Measurements from ENCODE around the gene TBRG1. TPM values are rescaled to one million over a fixed set of nuclear protein-coding genes. Genes with fewer than 3 reads are reported as not detected.
A peak's percentile ranks its signal among the peaks of the same experiment; 100 is the strongest.

The TBRG1 gene
- total and polyA plus RNA-seq, 7 experiments from 2014 or later = 32.4 to 78.6 (median 57.3) TPM

DNA sequence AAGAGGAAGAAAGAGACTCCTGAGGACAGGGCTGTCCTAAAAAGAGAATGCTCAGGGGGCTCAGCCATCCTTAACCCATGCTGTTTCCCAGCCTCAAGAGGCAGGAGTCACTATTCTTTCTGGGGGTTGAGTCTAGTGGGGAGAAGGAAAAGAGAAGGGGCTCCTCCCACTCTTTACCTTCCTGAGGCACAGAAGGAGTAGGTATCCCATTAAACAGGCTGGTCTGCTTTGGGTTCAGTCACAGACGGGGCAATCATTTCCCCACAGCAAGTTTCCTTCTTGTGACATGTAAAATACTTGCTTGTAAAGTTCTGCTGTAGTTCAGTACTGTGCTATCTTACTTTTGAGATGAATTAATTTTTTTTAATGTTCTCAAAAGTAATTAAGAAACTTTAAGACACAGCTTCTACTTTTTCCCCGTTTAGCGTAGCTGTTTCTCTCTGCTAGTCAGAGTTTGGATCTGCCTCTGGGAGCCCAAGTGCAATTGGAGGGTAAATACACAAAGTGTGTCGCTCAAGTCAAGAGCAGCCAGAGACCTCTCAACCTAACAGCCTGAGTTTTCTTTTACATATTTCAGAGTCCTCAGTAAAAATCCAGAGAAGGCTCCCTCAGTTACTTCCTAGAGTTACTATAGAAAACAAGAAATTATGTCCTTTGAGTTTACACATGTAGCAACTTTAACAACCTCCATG lies 37.8 kb upstream of the TBRG1 start:
- H3K27me3 Mint-ChIP-seq = peaks cover 14 to 35% (median 24%) of the 10 kb centered on the region in 5 donors
- no peak overlapping the region for H3K27ac Mint-ChIP-seq
- ChIA-PET POLR2A (no interaction called here), CTCF (interaction anchor here (1.1 to 1.5 kb wide), 3 partner anchors 8 to 169 kb away, joined by 3 read pairs; no protein-coding TSS in a partner anchor)
- no peaks in the 10 kb centered on the region for H3K4me1 ChIP-seq (ENCODE audit: control insufficient read depth in 2 of 2, insufficient read depth in 2 of 2, low read length in 2 of 2)
- H3K4me1 Mint-ChIP-seq = peaks cover 0 to 2% (median 0%) of the 10 kb centered on the region in 7 donors
- H3K27ac ChIP-seq (ENCODE audit: low read depth, low read length) = no peak overlapping the region
- no peaks in the 10 kb centered on the region for H3K9me3 Mint-ChIP-seq
- no peaks in the 10 kb centered on the region for H3K36me3 ChIP-seq (ENCODE audit: control insufficient read depth in 2 of 3, insufficient read depth in 3 of 3, low read length in 3 of 3)
- H3K9me3 ChIP-seq (ENCODE audit: control insufficient read depth in 2 of 3, low read length in 3 of 3) = no peaks in the 10 kb centered on the region
- H3K4me3 ChIP-seq (ENCODE audit: low read length) = no peak overlapping the region
- intact Hi-C loops (cut with micrococcal nuclease) = loop anchor here in 1 of 2 donors (5.0 kb wide), 1 partner anchor 513 kb away; no protein-coding TSS in a partner anchor
- ATAC-seq (no peak), DNase-seq (no peak)
- no peaks in the 10 kb centered on the region for H3K36me3 Mint-ChIP-seq
- H3K4me3 Mint-ChIP-seq = no peak overlapping the region
- no peaks in the 10 kb centered on the region for H3K27me3 ChIP-seq (ENCODE audit: control insufficient read depth in 2 of 2, insufficient read depth in 2 of 2, low read length in 2 of 2)

DNA sequence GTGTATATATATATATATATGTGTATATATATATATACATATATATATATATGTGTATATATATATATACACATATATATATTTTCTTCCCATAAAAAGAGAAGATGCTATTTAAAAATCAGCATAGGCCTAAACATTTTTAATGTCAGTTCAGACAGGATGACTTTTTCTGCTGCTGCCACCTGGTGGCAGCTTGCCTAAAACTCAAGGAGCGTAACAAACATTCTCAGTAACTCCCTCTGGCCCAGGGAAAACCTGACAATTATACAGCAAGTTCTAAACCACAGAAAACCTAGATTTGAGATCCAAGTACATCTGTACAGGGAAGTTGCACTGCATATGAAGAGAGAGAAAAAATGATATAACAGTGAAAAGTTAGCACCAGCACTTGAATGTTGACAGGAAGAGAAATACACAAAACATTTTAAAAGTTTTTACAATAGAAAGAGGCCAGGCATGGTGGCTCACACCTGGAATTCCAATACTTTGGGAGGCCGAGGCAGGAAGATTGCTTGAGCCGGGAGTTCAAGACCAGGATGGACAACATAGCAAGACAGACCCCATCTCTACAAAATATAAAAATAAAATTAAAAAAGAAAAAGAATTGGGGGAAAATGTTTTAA lies 36.3 kb upstream of the TBRG1 start:
- Mint-ChIP-seq H3K36me3 (no peaks in the 10 kb centered on the region), H3K27me3 (peaks cover 17 to 39% (median 27%) of the 10 kb centered on the region in 5 donors), H3K4me1 (peaks cover 0 to 2% (median 0%) of the 10 kb centered on the region in 7 donors), H3K27ac (no peak overlapping the region), H3K4me3 (no peak overlapping the region), H3K9me3 (no peaks in the 10 kb centered on the region)
- H3K4me1 ChIP-seq (ENCODE audit: control insufficient read depth in 2 of 2, insufficient read depth in 2 of 2, low read length in 2 of 2) = no peaks in the 10 kb centered on the region
- intact Hi-C loops (cut with micrococcal nuclease) = loop anchor here (1.0 to 5.0 kb wide), 4 partner anchors 171 to 515 kb away; no protein-coding TSS in a partner anchor
- H3K4me3 ChIP-seq (ENCODE audit: low read length) = no peak overlapping the region
- no peaks in the 10 kb centered on the region for H3K36me3 ChIP-seq (ENCODE audit: control insufficient read depth in 2 of 3, insufficient read depth in 3 of 3, low read length in 3 of 3)
- no peaks in the 10 kb centered on the region for H3K27me3 ChIP-seq (ENCODE audit: control insufficient read depth in 2 of 2, insufficient read depth in 2 of 2, low read length in 2 of 2)
- CTCF ChIA-PET = interaction anchor here (0.7 to 1.5 kb wide), 4 partner anchors 9 to 517 kb away, joined by 3 read pairs; no protein-coding TSS in a partner anchor
- DNase-seq (peak in 7 of 9 donors; percentile 7 to 35 (median 24)), ATAC-seq (peak; percentile 45)
- no peaks in the 10 kb centered on the region for H3K9me3 ChIP-seq (ENCODE audit: control insufficient read depth in 2 of 3, low read length in 3 of 3)
- H3K27ac ChIP-seq (ENCODE audit: low read depth, low read length) = no peak overlapping the region
- POLR2A ChIA-PET = no interaction called here

GRCh38 chr11:124591430-124591829 lies 31.2 kb upstream of the TBRG1 start:
- Histone ChIP-seq H3K4me3 (ENCODE audit: low read length) (no peak overlapping the region), H3K27ac (ENCODE audit: low read depth, low read length) (no peak overlapping the region), H3K4me1 (ENCODE audit: control insufficient read depth in 2 of 2, insufficient read depth in 2 of 2, low read length in 2 of 2) (no peaks in the 10 kb centered on the region), H3K27me3 (ENCODE audit: control insufficient read depth in 2 of 2, insufficient read depth in 2 of 2, low read length in 2 of 2) (no peaks in the 10 kb centered on the region), H3K36me3 (ENCODE audit: control insufficient read depth in 2 of 3, insufficient read depth in 3 of 3, low read length in 3 of 3) (no peaks in the 10 kb centered on the region), H3K9me3 (ENCODE audit: control insufficient read depth in 2 of 3, low read length in 3 of 3) (no peaks in the 10 kb centered on the region)
- no peak for ATAC-seq
- no peaks in the 10 kb centered on the region for H3K4me1 Mint-ChIP-seq
- H3K36me3 Mint-ChIP-seq = no peaks in the 10 kb centered on the region
- no peak for DNase-seq
- CTCF ChIA-PET = no interaction called here
- POLR2A ChIA-PET = no interaction called here
- H3K4me3 Mint-ChIP-seq = no peak overlapping the region
- no peak overlapping the region for H3K27ac Mint-ChIP-seq
- no peaks in the 10 kb centered on the region for H3K9me3 Mint-ChIP-seq
- intact Hi-C loops (cut with micrococcal nuclease) = no loop called here
- H3K27me3 Mint-ChIP-seq = peaks cover 27 to 49% (median 32%) of the 10 kb centered on the region in 5 donors

- intact Hi-C loops (cut with micrococcal nuclease) = no loop called here
- H3K9me3 ChIP-seq (ENCODE audit: control insufficient read depth in 2 of 3, low read length in 3 of 3) = no peaks in the 10 kb centered on the region
- Mint-ChIP-seq H3K27me3 (peaks cover 27 to 49% (median 32%) of the 10 kb centered on the region in 5 donors), H3K36me3 (no peaks in the 10 kb centered on the region), H3K27ac (no peak overlapping the region), H3K4me3 (no peak overlapping the region), H3K9me3 (no peaks in the 10 kb centered on the region), H3K4me1 (no peaks in the 10 kb centered on the region)
- H3K27ac ChIP-seq (ENCODE audit: low read depth, low read length) = no peak overlapping the region
- H3K4me1 ChIP-seq (ENCODE audit: control insufficient read depth in 2 of 2, insufficient read depth in 2 of 2, low read length in 2 of 2) = no peaks in the 10 kb centered on the region
- no peak for ATAC-seq
- ChIA-PET POLR2A (no interaction called here), CTCF (no interaction called here)
- H3K27me3 ChIP-seq (ENCODE audit: control insufficient read depth in 2 of 2, insufficient read depth in 2 of 2, low read length in 2 of 2) = peaks cover 0 to 3% of the 10 kb centered on the region in 2 donors
- no peak overlapping the region for H3K4me3 ChIP-seq (ENCODE audit: low read length)
- H3K36me3 ChIP-seq (ENCODE audit: control insufficient read depth in 2 of 3, insufficient read depth in 3 of 3, low read length in 3 of 3) = no peaks in the 10 kb centered on the region
- DNase-seq = no peak
These were observed 30.0 kb upstream of the TBRG1 start for GRCh38 chr11:124592627-124593026.

DNA sequence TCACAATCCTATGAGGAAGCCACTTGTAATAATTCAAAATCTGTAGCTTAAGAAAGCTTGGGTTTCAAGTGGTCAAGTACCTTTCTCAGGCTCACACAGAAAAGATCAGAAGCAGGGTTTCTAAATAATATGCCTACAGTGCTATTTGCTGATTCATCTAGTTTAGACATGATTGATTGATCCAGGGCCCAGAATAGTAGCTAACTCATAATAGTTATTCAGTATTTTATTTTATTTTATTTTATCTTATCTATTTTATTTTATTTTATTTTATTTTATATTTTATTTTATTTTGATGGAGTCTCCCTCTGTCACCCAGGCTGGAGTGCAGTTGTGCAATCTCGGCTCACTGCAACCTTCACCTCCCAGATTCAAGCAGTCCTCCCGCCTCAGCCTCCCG lies 27.4 kb upstream of the TBRG1 start:
- no peaks in the 10 kb centered on the region for H3K4me1 Mint-ChIP-seq
- Histone ChIP-seq H3K9me3 (ENCODE audit: control insufficient read depth in 2 of 3, low read length in 3 of 3) (no peaks in the 10 kb centered on the region), H3K4me3 (ENCODE audit: low read length) (no peak overlapping the region), H3K36me3 (ENCODE audit: control insufficient read depth in 2 of 3, insufficient read depth in 3 of 3, low read length in 3 of 3) (no peaks in the 10 kb centered on the region), H3K27me3 (ENCODE audit: control insufficient read depth in 2 of 2, insufficient read depth in 2 of 2, low read length in 2 of 2) (peaks cover 0 to 3% of the 10 kb centered on the region in 2 donors), H3K4me1 (ENCODE audit: control insufficient read depth in 2 of 2, insufficient read depth in 2 of 2, low read length in 2 of 2) (no peaks in the 10 kb centered on the region), H3K27ac (ENCODE audit: low read depth, low read length) (no peak overlapping the region)
- ATAC-seq (no peak), DNase-seq (no peak)
- peaks cover 0 to 4% (median 0%) of the 10 kb centered on the region in 11 donors for H3K9me3 Mint-ChIP-seq
- no peaks in the 10 kb centered on the region for H3K36me3 Mint-ChIP-seq
- H3K27ac Mint-ChIP-seq = no peak overlapping the region
- CTCF ChIA-PET = interaction anchor here (0.7 kb wide), 1 partner anchor 9 kb away, joined by 3 read pairs; no protein-coding TSS in a partner anchor
- H3K4me3 Mint-ChIP-seq = no peak overlapping the region
- intact Hi-C loops (cut with micrococcal nuclease) = no loop called here
- H3K27me3 Mint-ChIP-seq = peaks cover 27 to 42% (median 31%) of the 10 kb centered on the region in 5 donors
- POLR2A ChIA-PET = no interaction called here

GRCh38 chr11:124597626-124598025 lies 25.0 kb upstream of the TBRG1 start:
- ATAC-seq = no peak
- ChIA-PET CTCF (no interaction called here), POLR2A (no interaction called here)
- H3K36me3 ChIP-seq (ENCODE audit: control insufficient read depth in 2 of 3, insufficient read depth in 3 of 3, low read length in 3 of 3) = no peaks in the 10 kb centered on the region
- Mint-ChIP-seq H3K4me3 (no peak overlapping the region), H3K36me3 (no peaks in the 10 kb centered on the region), H3K4me1 (no peaks in the 10 kb centered on the region), H3K27ac (no peak overlapping the region), H3K9me3 (peaks cover 0 to 4% (median 0%) of the 10 kb centered on the region in 11 donors), H3K27me3 (peaks cover 27 to 48% (median 42%) of the 10 kb centered on the region in 5 donors)
- H3K27ac ChIP-seq (ENCODE audit: low read depth, low read length) = no peak overlapping the region
- intact Hi-C loops (cut with micrococcal nuclease) = no loop called here
- H3K4me3 ChIP-seq (ENCODE audit: low read length) = no peak overlapping the region
- H3K27me3 ChIP-seq (ENCODE audit: control insufficient read depth in 2 of 2, insufficient read depth in 2 of 2, low read length in 2 of 2) = peaks cover 0 to 3% of the 10 kb centered on the region in 2 donors
- H3K4me1 ChIP-seq (ENCODE audit: control insufficient read depth in 2 of 2, insufficient read depth in 2 of 2, low read length in 2 of 2) = no peaks in the 10 kb centered on the region
- no peak for DNase-seq
- H3K9me3 ChIP-seq (ENCODE audit: control insufficient read depth in 2 of 3, low read length in 3 of 3) = no peaks in the 10 kb centered on the region
